NCI-H345 (cell line): ENCODE data around the gene UGGT2.
"Not testable (repeated sequence)": the region's sequence is repeated elsewhere in the genome, so short reads cannot be mapped to it uniquely, and the experiment has no call there.

Experiments used
- DNase-seq: peaks from one replicate; lab custom pipeline; 2025; lab: John Stamatoyannopoulos, UW

The UGGT2 gene

DNA sequence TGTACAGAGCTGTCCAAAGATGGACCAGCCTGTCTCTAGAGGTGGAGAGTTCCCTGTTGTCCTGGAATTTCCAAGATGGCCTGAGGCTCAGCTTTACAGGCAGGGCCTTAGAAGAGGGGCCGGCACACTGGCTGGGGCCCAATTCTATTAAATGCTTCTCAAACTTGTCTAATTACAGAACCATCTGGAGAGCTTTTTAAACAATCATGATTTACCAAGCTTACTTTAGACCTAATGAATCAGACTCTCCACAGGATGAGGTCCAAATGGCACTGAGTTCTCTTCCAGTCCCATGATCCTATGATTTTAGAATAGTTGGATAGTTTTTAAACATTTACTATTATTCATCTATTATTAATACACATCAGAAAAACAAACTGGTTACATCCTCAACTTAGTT lies 252.8 kb downstream of the UGGT2 start:
- no peak for DNase-seq

DNA sequence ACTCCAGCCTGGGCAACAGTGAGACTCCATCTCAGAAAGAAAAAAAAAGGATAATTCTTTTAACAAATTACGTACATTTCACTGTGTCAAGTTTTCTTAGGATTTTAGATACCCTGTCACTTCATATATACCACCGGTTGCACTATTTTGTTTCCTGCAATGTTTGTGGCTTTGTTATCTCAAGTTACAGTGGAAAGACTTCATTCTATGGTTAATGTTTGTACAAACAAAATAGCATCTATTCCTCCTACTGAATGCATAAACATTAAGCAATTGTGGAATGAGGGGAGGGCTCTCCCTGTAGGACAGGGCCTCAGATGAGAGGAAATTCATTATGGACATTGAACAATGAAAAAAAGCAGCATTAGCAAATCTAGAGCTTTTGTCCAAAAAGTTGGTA lies 256.2 kb downstream of the UGGT2 start:
- no peak for DNase-seq

DNA sequence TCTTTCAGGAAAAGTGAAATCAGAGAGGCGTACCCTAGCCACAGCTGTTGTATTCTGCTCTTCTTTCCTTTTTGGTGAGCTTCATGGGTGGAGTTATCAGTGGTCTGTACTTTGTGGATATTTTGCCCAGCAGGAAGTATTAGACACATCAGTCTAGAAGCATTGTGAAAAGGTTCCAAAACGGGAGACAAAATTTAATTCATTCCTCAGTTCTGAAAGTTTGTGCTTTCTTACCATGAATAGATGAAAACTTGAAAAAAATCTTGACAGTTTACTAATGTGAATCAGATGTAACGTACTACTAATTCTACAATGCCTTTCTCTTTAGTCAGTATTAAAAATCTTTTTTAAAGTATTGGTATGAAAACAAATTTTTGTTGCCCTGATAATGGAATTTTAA lies 259.4 kb downstream of the UGGT2 start:
- no peak for DNase-seq

DNA sequence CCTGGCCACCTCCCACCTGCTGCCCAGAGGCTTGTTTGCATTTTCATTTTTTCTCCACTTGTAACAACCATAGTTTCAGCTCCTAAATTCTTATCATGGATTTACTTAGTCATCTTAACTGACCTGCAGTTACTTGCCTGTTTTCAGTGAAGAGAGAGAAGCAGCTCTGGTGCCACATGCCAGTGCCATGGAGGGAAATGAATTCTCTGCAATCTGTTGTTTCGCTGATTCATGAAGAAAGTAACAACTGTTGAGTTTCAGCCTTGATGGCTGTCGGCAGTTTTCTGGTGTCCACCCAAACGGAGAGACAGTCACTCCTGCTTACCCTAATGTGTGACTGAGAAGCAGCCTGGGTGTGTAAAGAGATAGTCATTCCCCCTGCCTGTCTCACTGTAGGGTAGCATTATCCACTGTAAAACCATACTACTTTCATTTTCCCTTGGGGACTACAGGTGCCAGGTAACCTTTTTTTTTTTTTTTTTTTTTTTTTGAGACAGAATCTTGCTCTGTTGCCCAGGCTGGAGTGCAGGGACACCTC lies 260.1 kb downstream of the UGGT2 start:
- no peak for DNase-seq

DNA sequence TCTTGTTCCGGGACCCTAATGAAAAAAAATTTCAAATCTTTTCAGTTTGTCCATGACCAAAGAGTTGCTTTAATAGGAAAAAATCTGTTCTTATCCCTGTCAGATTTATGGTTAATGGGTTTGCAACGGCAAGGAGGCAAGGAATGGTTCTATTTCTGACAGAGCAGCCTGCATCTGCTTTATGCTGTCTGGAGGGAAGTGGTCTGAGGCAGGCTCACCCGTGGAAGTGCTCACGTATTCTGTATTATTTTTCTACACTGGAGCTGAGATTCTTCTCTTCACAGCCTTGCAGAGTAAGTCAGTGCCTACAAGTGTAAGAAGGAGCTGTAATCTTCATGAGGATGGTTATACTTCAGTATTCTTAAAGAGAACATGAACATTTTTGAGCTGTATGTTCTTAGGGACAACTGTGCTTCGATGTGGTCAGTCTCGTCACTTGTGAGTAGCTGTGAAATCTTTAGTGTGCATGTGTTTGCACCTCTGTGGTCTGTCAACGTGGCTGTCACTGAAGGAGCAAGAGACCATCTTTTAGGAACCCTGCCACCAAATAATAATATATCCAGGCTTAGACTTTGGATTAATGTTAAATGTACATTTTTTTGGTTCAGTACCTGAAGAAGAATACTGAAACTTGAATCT lies 262.0 kb downstream of the UGGT2 start:
- DNase-seq, result no peak

DNA sequence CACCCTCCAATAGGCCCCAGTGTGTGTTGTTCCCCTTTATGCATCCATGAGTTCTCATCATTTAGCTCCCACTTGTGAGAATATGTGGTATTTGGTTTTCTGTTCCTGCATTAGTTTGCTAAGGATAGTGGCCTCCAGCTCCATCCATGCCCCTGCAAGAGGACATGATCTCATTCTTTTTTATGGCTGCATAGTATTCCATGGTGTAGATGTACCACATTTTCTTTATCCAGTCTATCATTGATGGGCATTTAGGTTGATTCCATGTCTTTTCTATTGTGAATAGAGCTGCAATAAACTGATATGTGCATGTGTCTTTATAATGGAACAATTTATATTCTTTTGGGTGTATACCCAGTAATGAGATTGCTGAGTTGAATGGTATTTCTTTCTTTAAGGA lies 263.9 kb downstream of the UGGT2 start:
- not testable (repeated sequence) for DNase-seq

DNA sequence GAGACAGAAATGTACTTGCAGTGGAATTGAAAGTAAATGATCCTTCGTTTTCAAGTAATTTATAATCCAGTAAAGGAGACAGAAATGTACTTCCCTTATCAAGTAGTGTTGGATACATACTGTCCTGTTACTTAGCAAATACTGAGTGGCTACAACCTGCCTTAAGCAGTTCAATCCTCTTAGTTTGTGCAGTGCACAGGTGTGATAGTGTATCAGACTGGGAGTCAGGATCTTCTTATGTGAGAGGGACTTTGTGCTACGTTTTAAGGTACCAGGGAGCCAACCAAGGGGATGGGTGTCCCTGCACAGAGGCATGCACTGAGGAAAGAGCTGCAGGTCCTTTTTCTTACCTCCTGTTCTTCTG lies 265.1 kb downstream of the UGGT2 start:
- no peak for DNase-seq

DNA sequence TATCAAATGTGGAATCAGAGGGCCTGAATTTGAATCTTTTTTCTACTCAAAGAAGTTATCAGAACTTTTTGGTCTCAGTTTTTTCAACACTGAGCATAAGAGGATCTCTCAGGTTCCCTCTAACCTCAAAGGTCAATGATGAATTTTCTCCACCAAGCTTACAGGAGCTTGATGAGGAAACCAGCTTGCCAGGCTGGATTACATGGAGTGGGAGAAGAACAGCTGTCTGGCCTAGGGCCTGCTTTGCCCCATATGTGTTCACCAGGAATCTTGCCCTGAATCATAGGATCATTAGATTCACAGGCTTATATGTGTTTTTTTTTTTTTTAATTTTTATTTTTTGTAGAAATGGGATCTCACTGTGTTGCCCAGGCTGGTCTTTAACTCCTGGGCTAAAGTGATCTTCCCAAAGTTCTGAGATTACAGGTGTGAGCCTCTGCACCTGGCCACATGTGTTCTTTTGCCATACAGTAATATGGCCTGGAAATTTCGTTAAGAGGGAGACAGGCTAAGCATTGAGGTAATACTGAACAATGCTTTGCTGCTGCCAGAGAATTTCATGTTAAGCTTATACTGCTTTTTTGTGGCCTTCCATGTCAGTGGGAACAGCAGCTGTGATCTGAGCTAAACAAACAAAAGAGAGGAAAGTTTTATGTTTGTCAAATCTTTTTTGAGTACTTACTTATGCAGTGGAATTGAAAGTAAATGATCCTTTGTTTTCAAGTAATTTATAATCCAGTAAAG lies 265.7 kb downstream of the UGGT2 start:
- no peak for DNase-seq

DNA sequence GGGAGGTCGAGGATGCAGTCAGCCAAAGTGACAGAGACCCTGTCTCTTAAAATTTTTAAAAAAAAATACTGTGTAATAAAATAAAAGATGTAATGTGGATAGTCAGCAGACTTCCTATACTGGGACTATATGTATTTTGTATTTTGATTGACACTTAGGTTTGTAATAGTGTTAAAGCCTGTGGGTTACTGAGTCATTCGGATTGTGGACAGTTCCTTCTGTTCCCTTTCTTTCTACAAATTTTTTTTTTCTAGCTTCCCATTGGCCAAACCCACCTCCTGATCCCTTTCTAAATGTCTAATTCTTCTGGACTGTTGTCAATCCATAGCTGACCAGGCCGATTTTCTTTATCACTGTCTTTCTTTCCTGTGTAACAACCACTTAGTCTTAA lies 268.3 kb downstream of the UGGT2 start:
- DNase-seq, result no peak

DNA sequence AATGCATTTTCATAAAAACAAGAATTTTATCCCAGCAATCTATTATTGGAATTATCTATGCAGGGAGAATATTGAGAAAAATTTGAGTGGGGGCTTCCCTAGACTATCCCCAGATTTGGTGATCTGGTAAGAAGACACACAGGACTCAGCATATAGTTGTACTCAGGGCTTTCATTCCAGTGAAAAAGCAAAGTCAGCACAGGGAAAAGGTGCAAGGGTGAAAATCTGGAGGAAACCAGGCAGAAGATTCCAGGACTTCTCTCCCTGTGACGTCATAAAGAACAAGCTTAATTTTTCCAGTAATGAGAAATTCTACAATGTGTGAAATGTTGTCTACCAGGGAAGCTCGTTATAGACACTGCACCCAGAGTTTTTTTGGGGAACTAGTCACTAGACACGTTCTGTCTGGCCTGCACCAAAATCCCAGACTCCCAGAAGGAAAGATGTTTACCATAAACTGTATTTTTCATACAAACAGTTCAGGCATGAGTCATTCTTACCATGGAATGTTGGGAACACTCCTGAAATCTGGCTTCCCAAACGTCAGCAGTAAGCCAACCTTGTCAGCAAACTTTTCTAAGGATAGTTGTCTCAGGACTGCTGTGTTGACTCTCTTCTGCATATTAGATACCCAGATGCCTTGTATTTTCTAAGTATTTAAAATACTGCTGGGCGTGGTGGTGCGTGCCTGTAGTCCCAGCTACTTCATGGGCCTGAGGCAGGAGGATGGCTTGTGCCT lies 268.9 kb downstream of the UGGT2 start:
- DNase-seq, result no peak

DNA sequence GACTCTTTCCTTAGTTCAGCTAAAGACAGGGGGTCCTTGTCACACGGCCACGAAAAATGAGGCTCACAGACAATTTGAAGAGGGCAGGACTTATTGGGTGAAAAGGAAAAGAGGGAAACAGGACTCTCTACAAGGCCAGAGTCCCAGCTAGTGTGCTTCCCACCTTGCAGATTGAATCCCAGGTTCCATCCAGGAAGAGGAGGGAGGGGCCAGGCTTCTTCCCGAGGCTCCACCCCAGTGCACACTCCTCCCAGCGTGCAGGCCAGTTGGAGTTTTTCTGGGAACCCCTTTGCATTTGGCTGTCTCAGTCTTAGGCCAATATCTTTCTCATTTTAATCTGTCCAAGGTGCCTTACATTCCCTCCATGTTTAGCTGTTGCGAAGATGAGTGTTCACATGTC lies 269.5 kb downstream of the UGGT2 start:
- no peak for DNase-seq

DNA sequence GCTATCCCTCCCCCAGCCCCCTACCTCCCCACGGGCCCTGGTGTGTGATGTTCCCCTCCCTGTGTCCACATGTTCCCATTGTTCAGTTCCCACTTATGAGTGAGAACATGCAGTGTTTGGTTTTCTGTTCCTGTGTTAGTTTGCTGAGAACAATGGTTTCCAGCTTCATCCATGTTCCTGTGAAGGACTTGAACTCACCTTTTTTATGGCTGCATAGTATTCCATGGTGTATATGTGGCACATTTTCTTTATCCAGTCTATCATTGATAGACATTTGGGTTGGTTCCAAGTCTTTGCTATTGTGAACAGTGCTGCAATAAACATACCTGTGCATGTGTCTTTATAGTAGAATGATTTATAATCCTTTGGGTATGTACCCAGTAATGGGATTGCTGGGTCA lies 271.3 kb downstream of the UGGT2 start:
- not testable (repeated sequence) for DNase-seq

DNA sequence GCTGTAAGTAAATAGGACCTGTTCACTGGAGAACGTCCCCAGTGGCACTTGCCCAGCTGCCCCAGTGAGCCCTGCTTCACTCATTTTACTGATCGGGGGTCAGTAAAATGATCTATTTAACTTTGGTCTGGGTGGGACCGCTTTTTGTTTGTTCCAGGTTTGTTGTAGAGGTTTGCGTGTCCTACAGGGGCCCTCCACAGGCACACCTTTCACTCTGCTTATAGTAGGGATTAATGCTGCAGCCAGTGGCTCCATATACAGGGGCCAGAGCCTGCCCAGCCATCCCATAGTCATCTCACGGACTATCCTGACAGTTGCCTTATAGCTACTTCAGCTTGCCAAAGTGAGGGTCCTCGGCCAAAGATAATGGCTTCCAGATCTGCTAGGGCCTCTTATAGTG lies 272.2 kb downstream of the UGGT2 start:
- DNase-seq, result no peak

DNA sequence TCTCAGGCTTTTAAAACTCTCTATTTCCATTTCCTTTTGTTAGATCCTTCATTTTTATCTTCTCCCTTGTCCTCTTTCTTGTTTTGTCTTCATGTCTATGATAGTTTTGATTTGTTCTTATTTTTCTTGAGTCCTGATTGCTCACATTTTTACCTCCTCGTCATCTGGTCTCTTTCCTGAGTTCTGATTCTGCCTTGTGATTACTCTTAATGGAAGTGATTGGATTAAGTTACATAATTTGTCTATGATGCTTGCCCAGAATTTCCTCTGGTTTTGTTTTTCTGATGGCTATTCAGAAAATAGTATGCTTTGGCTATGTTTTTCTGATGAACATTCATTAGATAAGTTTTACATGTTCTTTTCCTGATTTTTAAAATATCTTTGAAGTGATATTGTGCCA lies 273.7 kb downstream of the UGGT2 start:
- no peak for DNase-seq

DNA sequence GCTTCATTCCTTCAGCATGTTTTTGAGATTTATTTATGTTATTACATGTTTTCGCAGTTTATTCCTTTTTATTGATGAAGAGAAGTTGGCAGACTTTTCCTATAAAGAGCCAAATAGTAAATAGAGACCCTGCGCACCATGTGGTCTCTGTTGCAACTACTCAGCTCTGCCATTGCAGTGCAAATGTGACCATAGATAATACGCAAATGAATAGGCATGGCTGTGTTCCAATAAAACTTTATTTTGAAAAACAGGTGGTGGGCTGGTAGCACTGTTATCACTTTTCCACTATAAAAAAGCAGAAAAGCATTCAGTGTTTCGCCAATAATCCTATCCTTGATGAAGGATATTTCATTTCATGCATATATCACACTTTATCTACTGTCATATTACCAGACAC lies 281.3 kb downstream of the UGGT2 start:
- no peak for DNase-seq

DNA sequence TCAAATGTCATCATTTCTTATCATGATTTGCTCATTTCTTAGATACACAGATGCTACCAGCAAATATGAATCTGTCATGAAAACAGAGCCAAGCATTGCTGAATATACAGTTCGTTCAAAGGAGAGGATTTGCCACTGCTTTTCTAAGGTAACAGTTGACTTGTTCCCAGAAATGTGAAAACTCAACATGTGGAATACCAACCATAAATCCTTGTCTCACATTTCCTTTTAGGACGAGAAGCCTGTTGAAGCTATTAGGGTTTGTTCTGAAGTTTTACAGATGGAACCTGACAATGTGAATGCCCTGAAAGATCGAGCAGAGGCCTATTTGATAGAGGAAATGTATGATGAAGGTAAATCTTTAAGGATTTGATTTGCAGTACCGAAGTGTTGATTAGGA lies 289.6 kb downstream of the UGGT2 start:
- DNase-seq, result no peak

DNA sequence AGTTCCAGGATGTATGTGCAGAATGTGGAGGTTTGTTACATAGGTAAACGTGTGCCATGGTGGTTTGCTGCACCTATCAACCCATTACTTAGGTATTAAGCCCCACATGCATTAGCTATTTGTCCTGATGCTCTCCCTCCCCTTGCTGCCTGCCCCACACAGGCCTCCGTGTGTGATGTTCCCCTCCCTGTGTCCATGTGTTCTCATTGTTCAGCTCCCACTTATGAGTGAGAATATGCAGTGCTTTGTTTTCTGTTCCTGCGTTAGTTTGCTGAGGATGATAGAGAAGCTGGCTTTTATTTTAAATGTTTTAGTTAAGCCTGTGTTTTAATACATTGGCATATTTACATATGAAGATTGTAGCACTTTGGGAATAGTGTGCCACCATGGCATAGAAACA lies 290.6 kb downstream of the UGGT2 start:
- not testable (repeated sequence) for DNase-seq

DNA sequence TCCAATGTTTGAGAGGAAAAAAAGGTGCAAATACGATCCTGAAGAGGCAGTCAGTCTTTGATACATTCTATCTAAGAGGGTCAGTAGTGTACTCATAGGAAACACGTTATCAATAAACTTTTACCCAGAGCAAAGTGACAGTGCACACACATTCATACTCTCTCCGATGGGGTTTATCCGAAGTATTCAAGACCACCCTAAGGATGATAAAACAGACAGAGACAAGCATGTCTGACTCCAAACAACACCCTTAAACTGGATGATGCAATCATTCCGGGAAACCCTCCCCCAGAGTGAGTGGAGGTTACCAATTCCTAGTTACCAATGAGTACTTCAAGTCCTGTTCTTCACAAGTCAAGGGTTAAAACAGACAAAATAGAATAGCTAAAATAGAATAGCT lies 297.1 kb downstream of the UGGT2 start:
- DNase-seq, result no peak

DNA sequence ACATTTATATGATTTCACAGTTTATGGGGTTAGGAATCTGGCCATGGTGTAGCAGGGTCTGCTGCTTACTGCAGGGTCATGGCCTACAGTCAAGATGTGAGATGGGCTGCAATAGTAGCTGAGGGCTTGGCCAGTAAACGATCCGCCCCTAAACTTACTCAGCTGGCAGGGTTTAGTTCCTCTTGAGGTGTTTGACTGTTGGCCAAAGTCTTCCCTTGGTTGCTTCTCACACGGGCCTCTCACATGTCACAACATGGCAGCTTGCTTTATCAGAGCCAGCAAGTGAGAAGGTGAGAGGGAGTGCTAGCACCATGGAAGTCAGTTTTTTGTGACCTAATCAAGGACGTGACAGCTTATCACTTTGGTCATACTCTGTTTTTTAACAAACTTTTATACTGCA lies 299.1 kb downstream of the UGGT2 start:
- no peak for DNase-seq

DNA sequence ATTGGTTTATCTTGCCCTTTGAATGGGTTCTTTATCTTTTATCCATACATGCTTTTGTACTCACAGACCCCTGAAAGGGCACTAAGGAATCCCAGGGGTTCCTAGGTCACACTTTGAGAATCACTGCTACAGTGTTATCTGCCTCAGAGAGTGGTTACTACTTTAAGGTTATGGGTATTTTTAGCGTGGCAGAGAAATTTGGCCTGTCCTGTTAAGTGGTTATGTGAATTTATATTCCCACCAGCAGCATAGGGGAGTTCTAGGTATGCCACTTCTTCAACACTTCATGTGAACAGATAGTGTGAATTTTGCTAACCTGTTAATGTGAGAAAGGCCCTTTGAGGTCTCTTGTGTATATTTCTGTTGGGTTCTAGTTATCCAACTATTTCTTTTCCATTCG lies 300.5 kb downstream of the UGGT2 start:
- no peak for DNase-seq
